IgD-negative memory B cell (primary cell): ENCODE results near the gene XYLT2. TPM values are rescaled to one million over a fixed set of nuclear protein-coding genes. Genes with fewer than 3 reads are reported as not detected.

Experiments used
- H3K27ac Mint-ChIP-seq, 3 donors: one replicate each; pipeline ENCODE4 v1.8.0; 2020 to 2022; ENCODE audit warnings: mild to moderate bottlenecking in 3 of 3, mixed read lengths in 3 of 3, moderate library complexity in 1 of 3
- H3K27me3 Mint-ChIP-seq: one replicate; pipeline ENCODE4 v1.8.0; 2021; ENCODE audit warnings: mixed read lengths
- H3K36me3 Mint-ChIP-seq: one replicate; pipeline ENCODE4 v1.8.0; 2020; ENCODE audit warnings: mild to moderate bottlenecking, mixed read lengths
- H3K4me1 Mint-ChIP-seq, 3 donors: one replicate each; pipeline ENCODE4 v1.8.0; 2020 to 2022; ENCODE audit warnings: mixed read lengths in 3 of 3, mild to moderate bottlenecking in 1 of 3
- H3K4me3 Mint-ChIP-seq, 4 donors: one replicate each; pipeline ENCODE4 v1.8.0; 2020 to 2022; ENCODE audit warnings: mild to moderate bottlenecking in 4 of 4, mixed read lengths in 4 of 4, moderate library complexity in 3 of 4
- H3K9me3 Mint-ChIP-seq, 3 donors: one replicate each; pipeline ENCODE4 v1.8.0; 2020 to 2021; ENCODE audit warnings: mixed read lengths in 3 of 3, mild to moderate bottlenecking in 1 of 3
- polyA plus RNA-seq: library from polyadenylated mRNA; unstranded; fragments of 300-500 nt; fragmentation: Illumina TruSeq; gene quantifications from one replicate; pipeline ENCODE4 v1.2.3, GENCODE V29; 2021

XYLT2 gene
- polyA plus RNA-seq, 1 donor from 2014 or later, result 13.9 TPM

- Mint-ChIP-seq H3K4me1 (peaks cover 5 to 7% (median 6%) of the 10 kb centered on the region in 3 donors), H3K4me3 (peak overlapping the region in 1 of 4 donors; percentile 7), H3K36me3 (peaks cover 1% of the 10 kb centered on the region), H3K9me3 (no peaks in the 10 kb centered on the region), H3K27me3 (no peaks in the 10 kb centered on the region), H3K27ac (peak overlapping the region in 2 of 3 donors; percentile 4 to 69)
Measured at GRCh38 chr17:50361561-50362480, 15.9 kb downstream of the XYLT2 start.

GRCh38 chr17:50362661-50363060 lies 16.7 kb downstream of the XYLT2 start:
- H3K4me1 Mint-ChIP-seq, result peaks cover 5 to 7% (median 6%) of the 10 kb centered on the region in 3 donors
- H3K36me3 Mint-ChIP-seq, result no peaks in the 10 kb centered on the region
- peak overlapping the region in 1 of 3 donors; percentile 4 for H3K27ac Mint-ChIP-seq
- H3K4me3 Mint-ChIP-seq, result no peak overlapping the region
- no peaks in the 10 kb centered on the region for H3K27me3 Mint-ChIP-seq
- no peaks in the 10 kb centered on the region for H3K9me3 Mint-ChIP-seq

- H3K27me3 Mint-ChIP-seq, result no peaks in the 10 kb centered on the region
- peaks cover 5 to 7% (median 6%) of the 10 kb centered on the region in 3 donors for H3K4me1 Mint-ChIP-seq
- no peak overlapping the region for H3K27ac Mint-ChIP-seq
- no peaks in the 10 kb centered on the region for H3K9me3 Mint-ChIP-seq
- H3K36me3 Mint-ChIP-seq, result no peaks in the 10 kb centered on the region
- H3K4me3 Mint-ChIP-seq, result no peak overlapping the region
Measured at GRCh38 chr17:50363217-50364060, 17.5 kb downstream of the XYLT2 start.

GRCh38 chr17:50364061-50364458 lies 18.1 kb downstream of the XYLT2 start:
- Mint-ChIP-seq H3K36me3 (peaks cover 2% of the 10 kb centered on the region), H3K27me3 (no peaks in the 10 kb centered on the region), H3K4me3 (no peak overlapping the region), H3K9me3 (no peaks in the 10 kb centered on the region), H3K4me1 (peaks cover 5 to 7% (median 6%) of the 10 kb centered on the region in 3 donors), H3K27ac (no peak overlapping the region)

GRCh38 chr17:50364715-50365114 lies 18.8 kb downstream of the XYLT2 start:
- H3K4me1 Mint-ChIP-seq, result peaks cover 5 to 7% (median 6%) of the 10 kb centered on the region in 3 donors
- H3K9me3 Mint-ChIP-seq, result no peaks in the 10 kb centered on the region
- no peaks in the 10 kb centered on the region for H3K27me3 Mint-ChIP-seq
- peaks cover 2% of the 10 kb centered on the region for H3K36me3 Mint-ChIP-seq
- no peak overlapping the region for H3K4me3 Mint-ChIP-seq
- no peak overlapping the region for H3K27ac Mint-ChIP-seq

- Mint-ChIP-seq H3K36me3 (peaks cover 2% of the 10 kb centered on the region), H3K27ac (no peak overlapping the region)
Measured at GRCh38 chr17:50365165-50365564, 19.2 kb downstream of the XYLT2 start.

GRCh38 chr17:50365649-50366393 lies 19.9 kb downstream of the XYLT2 start:
- Mint-ChIP-seq H3K27ac (no peak overlapping the region), H3K4me3 (no peak overlapping the region), H3K36me3 (peaks cover 2% of the 10 kb centered on the region), H3K27me3 (no peaks in the 10 kb centered on the region), H3K4me1 (peaks cover 5 to 11% (median 6%) of the 10 kb centered on the region in 3 donors), H3K9me3 (no peaks in the 10 kb centered on the region)

More at GRCh38 chr17:50365165-50365564, 19.2 kb downstream of the XYLT2 start:
- H3K4me1 Mint-ChIP-seq, result peaks cover 5 to 8% (median 6%) of the 10 kb centered on the region in 3 donors
- H3K27me3 Mint-ChIP-seq, result no peaks in the 10 kb centered on the region
- no peak overlapping the region for H3K4me3 Mint-ChIP-seq
- H3K9me3 Mint-ChIP-seq, result no peaks in the 10 kb centered on the region

- no peaks in the 10 kb centered on the region for H3K27me3 Mint-ChIP-seq
- peaks cover 4 to 14% (median 7%) of the 10 kb centered on the region in 3 donors for H3K4me1 Mint-ChIP-seq
- H3K4me3 Mint-ChIP-seq, result no peak overlapping the region
- no peaks in the 10 kb centered on the region for H3K9me3 Mint-ChIP-seq
- H3K27ac Mint-ChIP-seq, result no peak overlapping the region
- peaks cover 4% of the 10 kb centered on the region for H3K36me3 Mint-ChIP-seq
Measured at GRCh38 chr17:50367401-50367800, 21.5 kb downstream of the XYLT2 start.

- no peaks in the 10 kb centered on the region for H3K9me3 Mint-ChIP-seq
Measured at GRCh38 chr17:50370052-50370451, 24.1 kb downstream of the XYLT2 start.

GRCh38 chr17:50371526-50371925 lies 25.6 kb downstream of the XYLT2 start:
- peak overlapping the region in 1 of 3 donors; percentile 81 for H3K27ac Mint-ChIP-seq
- H3K9me3 Mint-ChIP-seq, result no peaks in the 10 kb centered on the region
- peak overlapping the region; percentile 39 to 100 (median 66) for H3K4me3 Mint-ChIP-seq
- H3K36me3 Mint-ChIP-seq, result peaks cover 4% of the 10 kb centered on the region
- no peaks in the 10 kb centered on the region for H3K27me3 Mint-ChIP-seq
- peaks cover 13 to 22% (median 14%) of the 10 kb centered on the region in 3 donors for H3K4me1 Mint-ChIP-seq

More at GRCh38 chr17:50370052-50370451, 24.1 kb downstream of the XYLT2 start:
- Mint-ChIP-seq H3K27me3 (no peaks in the 10 kb centered on the region), H3K36me3 (peaks cover 4% of the 10 kb centered on the region), H3K4me1 (peaks cover 13 to 22% (median 14%) of the 10 kb centered on the region in 3 donors), H3K4me3 (peak overlapping the region in 1 of 4 donors; percentile 46), H3K27ac (peak overlapping the region in 1 of 3 donors; percentile 32)

- H3K4me3 Mint-ChIP-seq, result peak overlapping the region; percentile 88 to 100 (median 99)
- H3K36me3 Mint-ChIP-seq, result peaks cover 4% of the 10 kb centered on the region
- no peaks in the 10 kb centered on the region for H3K27me3 Mint-ChIP-seq
- peaks cover 13 to 22% (median 14%) of the 10 kb centered on the region in 3 donors for H3K4me1 Mint-ChIP-seq
- peak overlapping the region; percentile 82 to 100 (median 99) for H3K27ac Mint-ChIP-seq
- no peaks in the 10 kb centered on the region for H3K9me3 Mint-ChIP-seq
Measured at GRCh38 chr17:50372222-50372757, 26.4 kb downstream of the XYLT2 start.

GRCh38 chr17:50372758-50373556 lies 27.0 kb downstream of the XYLT2 start, which contains the start of the genes EME1 and MRPL27:
TSS of gene EME1 (plus strand) at chr17:50373229. CDS start at chr17:50375209, 1,980 bp downstream.
TSS of gene MRPL27 (minus strand) at chr17:50373184. CDS start at chr17:50373170, 14 bp downstream.
- H3K27me3 Mint-ChIP-seq, result no peaks in the 10 kb centered on the region
- H3K36me3 Mint-ChIP-seq, result peaks cover 4% of the 10 kb centered on the region
- H3K9me3 Mint-ChIP-seq, result no peaks in the 10 kb centered on the region
- H3K4me3 Mint-ChIP-seq, result peak within 1 kb of the TSS; percentile 88 to 100 (median 99)
- H3K4me1 Mint-ChIP-seq, result peaks cover 13 to 22% (median 14%) of the 10 kb centered on the region in 3 donors
- peak within 1 kb of the TSS; percentile 82 to 100 (median 99) for H3K27ac Mint-ChIP-seq

GRCh38 chr17:50373705-50374104 lies 27.8 kb downstream of the XYLT2 start:
- Mint-ChIP-seq H3K27ac (no peak overlapping the region), H3K36me3 (peaks cover 4% of the 10 kb centered on the region), H3K4me3 (peak overlapping the region in 2 of 4 donors; percentile 46 to 68), H3K9me3 (no peaks in the 10 kb centered on the region), H3K27me3 (no peaks in the 10 kb centered on the region), H3K4me1 (peaks cover 13 to 22% (median 14%) of the 10 kb centered on the region in 3 donors)
